ENCODE results near the gene SORD.

- TF ChIP-seq CTCF (IDR thresholded peaks at IDR 0.05) (no peak), POLR2A (IDR thresholded peaks at IDR 0.05; ENCODE audit: low read depth) (no peak), POLR2AphosphoS5 (IDR thresholded peaks at IDR 0.05) (no peak), EP300 (IDR thresholded peaks at IDR 0.05) (no peak)
These were observed 85.1 kb downstream of the SORD start for GRCh38 chr15:45107941-45108630.

Data from esophagus muscularis mucosa (tissue), 4 donors.